BLaER1 treated with 17β-estradiol and CSF1 and Interleukin-3, amounts not matched to agents 10 nM and 100 nM (cell line): ENCODE results near the gene DHX58.

Experiments
- H3K27ac ChIP-seq, 11 experiments: shearing (Covaris generic); formaldehyde crosslinking; 2 replicates each; pipeline ENCODE4 v1.8.1; 2022
- H3K27me3 ChIP-seq, 11 experiments: shearing (Covaris generic); formaldehyde crosslinking; 2 replicates each; pipeline ENCODE4 v1.8.1; 2022
- H3K36me3 ChIP-seq, 11 experiments: shearing (Covaris generic); formaldehyde crosslinking; 2 replicates each; pipeline ENCODE4 v1.8.1; 2022
- H3K4me1 ChIP-seq, 10 experiments: shearing (Covaris generic); formaldehyde crosslinking; 2 replicates each; pipeline ENCODE4 v1.8.1; 2022
- H3K4me2 ChIP-seq, 11 experiments: shearing (Covaris generic); formaldehyde crosslinking; 2 replicates each; pipeline ENCODE4 v1.8.1; 2022
- H3K4me3 ChIP-seq, 10 experiments: shearing (Covaris generic); formaldehyde crosslinking; 2 replicates each; pipeline ENCODE4 v1.8.1; 2022
- H3K9ac ChIP-seq, 11 experiments: shearing (Covaris generic); formaldehyde crosslinking; 2 replicates each; pipeline ENCODE4 v1.8.1; 2022
- H3K9me3 ChIP-seq, 11 experiments: shearing (Covaris generic); formaldehyde crosslinking; replicated peaks in 1 of 11; 2 replicates each; pipeline ENCODE4 v1.8.1; 2022
- H4K20me1 ChIP-seq, 11 experiments: shearing (Covaris generic); formaldehyde crosslinking; 2 replicates each; pipeline ENCODE4 v1.8.1; 2022
- Cebpa-rat ChIP-seq, 11 experiments: shearing (Covaris generic); IDR thresholded peaks; 2 replicates each; pipeline ENCODE4 v1.8.1; 2022

The DHX58 gene

GRCh38 chr17:42118126-42118510 is 5.6 kb upstream of the DHX58 start:
- peaks cover 38 to 79% (median 47%) of the 10 kb centered on the region in 11 experiments for H3K36me3 ChIP-seq
- H3K9ac ChIP-seq = peak overlapping the region in 6 of 11 experiments; percentile 8 to 80 (median 34); a peak in 5 of 22 replicates
- TF ChIP-seq Cebpa-rat (IDR thresholded peaks at IDR 0.05) = no peak
- no peak overlapping the region for H3K4me3 ChIP-seq
- no peaks in the 10 kb centered on the region for H3K27me3 ChIP-seq
- peaks cover 19 to 53% (median 34%) of the 10 kb centered on the region in 10 experiments for H3K4me1 ChIP-seq
- no peaks in the 10 kb centered on the region for H3K9me3 ChIP-seq
- peak overlapping the region in 1 of 11 experiments; percentile 26; a peak in 2 of 22 replicates for H3K27ac ChIP-seq
- H4K20me1 ChIP-seq = peaks cover 0 to 14% (median 0%) of the 10 kb centered on the region in 11 experiments; a peak in 6 of 22 replicates
- H3K4me2 ChIP-seq = peak overlapping the region in 1 of 11 experiments; percentile 83; a peak in 1 of 22 replicates

DNA sequence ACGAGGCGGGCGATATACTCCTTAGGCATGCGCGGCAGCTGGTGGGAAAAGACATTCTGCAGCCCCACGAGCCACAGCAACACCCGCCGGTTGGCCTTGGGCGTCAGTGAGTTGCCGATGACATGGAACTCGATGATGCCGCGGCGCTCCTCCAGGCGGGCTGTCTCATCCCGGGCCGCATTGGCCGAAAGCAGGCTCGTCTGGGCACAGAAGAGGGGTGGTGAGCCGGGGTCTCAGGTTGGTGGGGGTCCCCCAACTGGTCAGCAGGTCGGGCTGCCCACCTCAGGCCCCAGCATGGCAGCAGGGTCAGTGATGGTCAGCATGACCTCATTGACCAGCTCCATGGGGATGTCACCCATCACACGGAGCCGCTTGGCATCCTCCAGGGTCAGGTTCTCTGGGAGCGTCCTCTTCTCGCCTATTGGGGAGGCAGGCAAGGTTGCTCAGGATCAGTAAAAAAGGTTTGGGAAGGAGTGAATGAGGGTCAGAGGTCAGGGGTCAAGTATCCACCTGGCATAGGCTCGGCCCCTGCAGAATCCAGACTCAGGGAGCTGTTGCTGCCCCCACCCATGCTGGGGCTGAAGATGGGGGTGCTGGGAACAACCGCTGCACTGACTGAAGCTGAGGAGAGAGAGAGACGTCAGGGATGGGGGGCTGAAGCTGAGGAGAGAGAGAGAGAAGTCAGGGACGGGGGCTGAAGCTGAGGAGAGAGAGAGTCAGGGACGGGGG is 5.0 kb upstream of the DHX58 start:
- Histone ChIP-seq H3K9ac (peak overlapping the region in 2 of 11 experiments; percentile 8 to 29; a peak in 3 of 22 replicates), H3K27me3 (no peaks in the 10 kb centered on the region), H4K20me1 (peaks cover 0 to 12% (median 0%) of the 10 kb centered on the region in 11 experiments; a peak in 6 of 22 replicates), H3K4me3 (no peak overlapping the region), H3K4me2 (no peak overlapping the region), H3K27ac (no peak overlapping the region), H3K9me3 (no peaks in the 10 kb centered on the region), H3K4me1 (peaks cover 24 to 58% (median 39%) of the 10 kb centered on the region in 10 experiments), H3K36me3 (peaks cover 33 to 77% (median 42%) of the 10 kb centered on the region in 11 experiments)
- TF ChIP-seq Cebpa-rat (IDR thresholded peaks at IDR 0.05) = no peak

DNA sequence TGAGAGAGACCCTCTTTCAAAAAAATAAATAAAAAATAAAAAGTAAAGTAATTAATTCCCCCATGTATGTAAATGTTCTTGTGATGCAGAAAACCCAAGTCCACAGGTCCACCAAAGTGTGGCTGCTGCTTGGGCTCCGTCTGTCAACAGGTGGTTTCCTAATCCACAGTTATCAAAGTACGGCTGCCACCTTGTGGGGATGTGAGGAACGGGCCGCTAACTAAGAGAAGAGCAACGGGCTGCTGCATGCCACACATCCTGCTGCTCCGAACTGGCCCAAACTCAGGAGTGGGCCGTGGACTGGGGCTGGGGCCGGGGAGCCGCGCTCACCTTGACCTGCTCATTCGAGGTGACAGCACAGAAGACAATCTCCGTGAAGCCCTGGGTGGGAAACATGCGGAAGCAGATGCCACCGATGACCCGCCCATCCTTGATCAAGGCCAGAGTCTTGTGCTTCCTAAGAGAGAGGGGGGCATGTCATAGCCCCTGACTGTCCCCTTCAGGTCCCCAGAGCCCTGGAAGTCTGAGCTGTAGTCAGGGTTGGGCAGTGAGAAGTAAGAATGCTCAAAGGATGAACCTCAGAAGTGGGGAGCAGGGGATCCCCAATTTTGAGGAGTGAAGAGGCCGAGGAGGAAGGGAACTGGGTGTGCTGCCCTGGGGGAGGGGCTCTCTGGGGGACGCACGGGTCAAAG is 4.3 kb upstream of the DHX58 start:
- Histone ChIP-seq H3K4me2 (peak overlapping the region in 1 of 11 experiments; percentile 29; a peak in 1 of 22 replicates), H3K27me3 (no peaks in the 10 kb centered on the region), H3K27ac (no peak overlapping the region), H3K36me3 (peaks cover 27 to 70% (median 36%) of the 10 kb centered on the region in 11 experiments), H3K9me3 (no peaks in the 10 kb centered on the region), H4K20me1 (peaks cover 0 to 9% (median 0%) of the 10 kb centered on the region in 11 experiments; a peak in 6 of 22 replicates), H3K9ac (peak overlapping the region in 1 of 11 experiments; percentile 18; a peak in 1 of 22 replicates), H3K4me3 (no peak overlapping the region), H3K4me1 (peaks cover 29 to 57% (median 44%) of the 10 kb centered on the region in 10 experiments)
- no peak for TF ChIP-seq Cebpa-rat (IDR thresholded peaks at IDR 0.05)

- H4K20me1 ChIP-seq = peaks cover 0 to 9% (median 0%) of the 10 kb centered on the region in 11 experiments; a peak in 4 of 22 replicates
- no peaks in the 10 kb centered on the region for H3K9me3 ChIP-seq
- H3K4me3 ChIP-seq = no peak overlapping the region
- H3K4me1 ChIP-seq = peaks cover 25 to 49% (median 38%) of the 10 kb centered on the region in 10 experiments
- peak overlapping the region in 3 of 11 experiments; percentile 78 to 85 (median 80); a peak in 2 of 22 replicates for H3K27ac ChIP-seq
- no peaks in the 10 kb centered on the region for H3K27me3 ChIP-seq
- TF ChIP-seq Cebpa-rat (IDR thresholded peaks at IDR 0.05) = no peak
- H3K36me3 ChIP-seq = peaks cover 27 to 61% (median 36%) of the 10 kb centered on the region in 11 experiments
- no peak overlapping the region for H3K4me2 ChIP-seq
- peak overlapping the region in 3 of 11 experiments; percentile 72 to 82 (median 76); a peak in 4 of 22 replicates for H3K9ac ChIP-seq
Observed at GRCh38 chr17:42114118-42114517, 1.6 kb upstream of the DHX58 start.

DNA sequence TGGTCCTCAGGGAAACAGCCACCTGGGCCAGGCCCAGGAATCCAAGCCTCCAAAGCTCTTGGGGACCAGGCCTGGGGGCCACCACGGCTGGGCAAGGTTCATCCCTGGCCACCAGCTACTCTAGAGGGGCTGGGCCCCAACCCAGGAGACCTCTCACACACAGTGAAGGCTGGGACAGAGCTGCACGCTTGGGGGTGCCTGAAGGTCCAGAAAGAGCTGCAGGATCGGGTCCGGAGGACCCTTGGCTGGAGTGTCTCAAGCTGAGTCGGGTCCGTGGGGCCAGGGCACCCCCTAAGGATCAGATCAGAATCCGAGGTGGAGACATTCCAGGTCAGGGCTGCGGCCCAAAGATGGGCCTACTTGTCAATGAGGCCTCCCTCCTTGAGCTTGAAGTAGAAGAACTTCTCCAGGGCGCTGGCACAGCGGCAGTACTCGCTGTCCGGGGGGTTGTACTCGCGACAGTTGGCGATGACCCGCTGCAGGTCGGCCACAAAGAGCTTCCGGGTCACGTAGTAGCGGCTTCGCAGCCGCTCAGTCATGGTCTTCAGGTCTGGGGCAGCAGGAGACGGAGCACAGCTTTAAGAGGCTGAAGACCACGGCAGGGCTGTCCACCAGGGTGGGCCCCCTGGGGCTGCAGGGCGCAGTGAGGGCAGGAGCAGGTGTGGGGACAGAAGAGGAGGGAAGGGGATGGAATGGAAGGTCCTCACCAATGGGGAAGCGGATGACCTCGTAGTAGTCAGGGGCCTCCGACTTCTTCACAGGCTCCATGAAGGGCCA is 967 bp upstream of the DHX58 start:
- TF ChIP-seq Cebpa-rat (IDR thresholded peaks at IDR 0.05) = no peak
- Histone ChIP-seq H3K9me3 (no peaks in the 10 kb centered on the region), H3K4me3 (peak overlapping the region in 3 of 10 experiments; percentile 6 to 46 (median 7); a peak in 2 of 20 replicates), H3K27ac (peak overlapping the region; percentile 59 to 85 (median 76)), H3K4me1 (peaks cover 25 to 44% (median 34%) of the 10 kb centered on the region in 10 experiments), H3K4me2 (peak overlapping the region; percentile 62 to 95 (median 92)), H4K20me1 (peaks cover 0 to 9% (median 0%) of the 10 kb centered on the region in 11 experiments; a peak in 4 of 22 replicates), H3K36me3 (peaks cover 27 to 55% (median 37%) of the 10 kb centered on the region in 11 experiments), H3K9ac (peak overlapping the region; percentile 67 to 82 (median 76)), H3K27me3 (no peaks in the 10 kb centered on the region)

DNA sequence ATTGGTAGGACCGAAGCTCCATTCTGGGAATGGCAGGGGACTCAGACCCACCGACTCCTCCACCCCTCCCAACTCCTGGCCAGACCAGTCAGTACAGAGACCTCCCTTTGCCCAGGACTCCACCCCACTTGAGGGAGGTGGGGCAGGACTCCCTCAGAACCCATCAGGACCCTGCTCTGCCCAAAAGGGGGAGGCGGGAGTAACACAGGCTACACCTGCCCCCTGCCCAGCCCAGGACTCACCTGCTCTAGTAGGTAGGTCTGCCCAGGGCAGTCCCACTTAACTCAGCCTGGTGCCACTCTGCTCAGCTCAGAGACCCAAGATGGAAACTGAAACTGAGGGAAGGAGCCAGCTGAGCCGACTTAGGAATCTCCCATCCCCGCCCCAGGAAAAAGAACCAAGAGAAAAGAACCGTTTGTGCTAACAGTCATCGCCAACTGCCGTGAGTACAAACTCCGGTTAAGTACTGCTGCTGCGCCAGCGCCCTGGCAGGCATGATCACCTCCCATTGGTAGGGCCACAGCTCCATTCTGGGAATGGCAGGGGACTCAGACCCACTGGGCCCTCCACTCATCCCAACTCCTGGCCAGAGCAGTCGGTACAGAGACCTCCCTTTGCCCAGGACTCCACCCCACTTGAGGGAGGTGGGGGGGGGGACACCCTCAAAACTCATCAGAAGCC is 503 bp downstream of the DHX58 start:
- H3K9ac ChIP-seq = peak overlapping the region; percentile 67 to 82 (median 76)

GRCh38 chr17:42111265-42111636 is 1.3 kb downstream of the DHX58 start:
- TF ChIP-seq Cebpa-rat (IDR thresholded peaks at IDR 0.05) = no peak
- Histone ChIP-seq H3K4me1 (peaks cover 38 to 55% (median 44%) of the 10 kb centered on the region in 10 experiments), H4K20me1 (no peaks in the 10 kb centered on the region; a peak in 1 of 22 replicates), H3K9me3 (no peaks in the 10 kb centered on the region), H3K4me3 (peak overlapping the region in 2 of 10 experiments; percentile 47 to 50; a peak in 4 of 20 replicates), H3K9ac (peak overlapping the region in 6 of 11 experiments; percentile 76 to 82 (median 77); a peak in 8 of 22 replicates), H3K4me2 (peak overlapping the region; percentile 62 to 95 (median 92)), H3K27ac (peak overlapping the region in 6 of 11 experiments; percentile 75 to 85 (median 82); a peak in 11 of 22 replicates), H3K36me3 (peaks cover 13 to 35% (median 25%) of the 10 kb centered on the region in 11 experiments; a peak in 19 of 22 replicates), H3K27me3 (no peaks in the 10 kb centered on the region)

More for the DNA sequence above, 503 bp downstream of the DHX58 start:
- peak overlapping the region; percentile 62 to 95 (median 92) for H3K4me2 ChIP-seq
- no peak for TF ChIP-seq Cebpa-rat (IDR thresholded peaks at IDR 0.05)
- peaks cover 0 to 2% (median 0%) of the 10 kb centered on the region in 11 experiments; a peak in 4 of 22 replicates for H4K20me1 ChIP-seq
- peak overlapping the region; percentile 60 to 85 (median 76); a peak in 21 of 22 replicates for H3K27ac ChIP-seq
- peaks cover 16 to 40% (median 29%) of the 10 kb centered on the region in 11 experiments; a peak in 20 of 22 replicates for H3K36me3 ChIP-seq
- H3K27me3 ChIP-seq = no peaks in the 10 kb centered on the region
- H3K4me1 ChIP-seq = peaks cover 34 to 49% (median 42%) of the 10 kb centered on the region in 10 experiments
- H3K9me3 ChIP-seq = no peaks in the 10 kb centered on the region
- H3K4me3 ChIP-seq = peak overlapping the region; percentile 46 to 65 (median 50); a peak in 19 of 20 replicates
